Osteoblast (primary cell): ENCODE data around the gene ZSWIM7. TPM values are rescaled to one million over a fixed set of nuclear protein-coding genes. Genes with fewer than 3 reads are reported as not detected.

ENCODE experiments used
- DNase-seq: peaks from one replicate; pipeline ENCODE4 v3.0.0; 2011; ENCODE audit warnings: low spot score, mixed read lengths; ENCODE audit not compliant: insufficient read length; ENCODE audit errors: missing footprints
- H2AFZ ChIP-seq: 2 replicates; pipeline ENCODE4 v1.6.0; 2011; ENCODE audit warnings: mild to moderate bottlenecking, low read length
- H3K27ac ChIP-seq: 2 replicates; pipeline ENCODE4 v1.5.1; 2011; ENCODE audit warnings: mild to moderate bottlenecking, low read depth, low read length, moderate library complexity
- H3K27me3 ChIP-seq: 2 replicates; pipeline ENCODE4 v1.6.0; 2012; ENCODE audit warnings: mild to moderate bottlenecking, control low read depth, inconsistent platforms, low read length, moderate library complexity; ENCODE audit not compliant: insufficient read depth
- H3K36me3 ChIP-seq: 2 replicates; pipeline ENCODE4 v1.5.1; 2011; ENCODE audit warnings: mild to moderate bottlenecking, low read length, control low read depth, moderate library complexity; ENCODE audit not compliant: insufficient read depth
- H3K4me1 ChIP-seq: 2 replicates; pipeline ENCODE4 v1.5.1; 2011; ENCODE audit warnings: mild to moderate bottlenecking, low read length, control low read depth, moderate library complexity; ENCODE audit not compliant: insufficient read depth
- H3K4me2 ChIP-seq: 2 replicates; pipeline ENCODE4 v1.6.0; 2011; ENCODE audit warnings: mild to moderate bottlenecking, low read length; ENCODE audit not compliant: insufficient read depth
- H3K4me3 ChIP-seq: fragments of 200-600 bp; sonication (generic); 3 replicates; pipeline ENCODE4 v1.5.1; 2012; ENCODE audit warnings: mild to moderate bottlenecking, low read length, inconsistent platforms; ENCODE audit not compliant: insufficient read depth
- H3K79me2 ChIP-seq: 2 replicates; pipeline ENCODE4 v1.6.0; 2012; ENCODE audit warnings: mild to moderate bottlenecking, low read length, control low read depth, inconsistent platforms; ENCODE audit not compliant: insufficient read depth
- H3K9me3 ChIP-seq: 2 replicates; pipeline ENCODE4 v1.5.1; 2011; ENCODE audit warnings: low read depth, low read length, control low read depth
- H4K20me1 ChIP-seq: 2 replicates; pipeline ENCODE4 v1.6.0; 2012; ENCODE audit warnings: mild to moderate bottlenecking, low read length, control low read depth; ENCODE audit not compliant: insufficient read depth
- total RNA-seq: library from RNA; depleted of rRNA; stranded (reverse); fragments of >200 nt; gene quantifications from 2 replicates; pipeline ENCODE4 v1.2.3, GENCODE V29; 2012
- TF ChIP-seq, protein P1 (sequence below): IDR thresholded peaks from 2 replicates; pipeline ENCODE4 v1.5.1; 2011; ENCODE audit warnings: mild to moderate bottlenecking, low read depth, low read length, moderate library complexity; ENCODE audit errors: extremely low read depth

Gene ZSWIM7
- total RNA-seq, 1 donor, result 11.6 TPM

DNA sequence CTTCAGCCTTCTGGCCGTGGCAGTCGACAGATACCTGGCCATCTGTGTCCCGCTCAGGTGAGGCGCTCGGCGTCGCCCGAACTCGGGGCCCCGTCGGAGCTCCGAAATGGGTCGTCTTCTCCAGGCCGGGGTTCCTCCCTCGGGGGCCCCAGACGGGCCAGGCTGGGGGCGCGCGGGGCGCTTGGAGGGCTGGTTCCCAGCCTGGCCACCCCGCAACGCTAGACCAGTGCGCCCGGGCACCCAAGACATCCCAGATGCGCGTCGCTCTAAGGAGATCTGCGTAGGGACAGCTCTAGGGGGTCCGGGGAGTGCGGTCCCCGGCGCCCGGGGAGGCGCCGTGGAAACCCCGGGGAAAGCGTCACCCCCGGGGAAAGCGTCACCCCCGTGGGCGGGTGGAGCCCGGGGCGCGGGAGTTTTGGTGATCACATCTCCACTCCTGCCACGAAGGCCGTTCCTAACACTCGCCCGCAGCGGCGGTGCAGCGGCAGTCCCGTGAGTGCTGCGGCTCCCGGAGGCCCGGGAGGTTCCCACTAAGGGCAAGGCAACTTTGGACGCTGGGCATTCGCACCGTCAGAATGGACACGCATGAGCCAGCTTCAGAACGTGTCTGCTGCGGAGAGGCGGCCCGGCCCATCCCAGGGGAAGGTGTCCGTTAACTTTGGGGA lies 53.8 kb downstream of the ZSWIM7 start:
- H3K4me3 ChIP-seq, result peak overlapping the region; percentile 86
- H3K4me2 ChIP-seq, result peak overlapping the region; percentile 98
- DNase-seq, result peak; percentile 93
- H3K27ac ChIP-seq, result peak overlapping the region; percentile 79
- H3K79me2 ChIP-seq, result peaks cover 40% of the 10 kb centered on the region
- no peaks in the 10 kb centered on the region for H3K27me3 ChIP-seq
- H4K20me1 ChIP-seq, result no peaks in the 10 kb centered on the region
- H3K9me3 ChIP-seq, result no peaks in the 10 kb centered on the region
- H3K36me3 ChIP-seq, result no peaks in the 10 kb centered on the region
- H2AFZ ChIP-seq, result peak overlapping the region; percentile 93
- H3K4me1 ChIP-seq, result peaks cover 22% of the 10 kb centered on the region
- TF ChIP-seq, protein P1, sequence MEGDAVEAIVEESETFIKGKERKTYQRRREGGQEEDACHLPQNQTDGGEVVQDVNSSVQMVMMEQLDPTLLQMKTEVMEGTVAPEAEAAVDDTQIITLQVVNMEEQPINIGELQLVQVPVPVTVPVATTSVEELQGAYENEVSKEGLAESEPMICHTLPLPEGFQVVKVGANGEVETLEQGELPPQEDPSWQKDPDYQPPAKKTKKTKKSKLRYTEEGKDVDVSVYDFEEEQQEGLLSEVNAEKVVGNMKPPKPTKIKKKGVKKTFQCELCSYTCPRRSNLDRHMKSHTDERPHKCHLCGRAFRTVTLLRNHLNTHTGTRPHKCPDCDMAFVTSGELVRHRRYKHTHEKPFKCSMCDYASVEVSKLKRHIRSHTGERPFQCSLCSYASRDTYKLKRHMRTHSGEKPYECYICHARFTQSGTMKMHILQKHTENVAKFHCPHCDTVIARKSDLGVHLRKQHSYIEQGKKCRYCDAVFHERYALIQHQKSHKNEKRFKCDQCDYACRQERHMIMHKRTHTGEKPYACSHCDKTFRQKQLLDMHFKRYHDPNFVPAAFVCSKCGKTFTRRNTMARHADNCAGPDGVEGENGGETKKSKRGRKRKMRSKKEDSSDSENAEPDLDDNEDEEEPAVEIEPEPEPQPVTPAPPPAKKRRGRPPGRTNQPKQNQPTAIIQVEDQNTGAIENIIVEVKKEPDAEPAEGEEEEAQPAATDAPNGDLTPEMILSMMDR, result no peak

DNA sequence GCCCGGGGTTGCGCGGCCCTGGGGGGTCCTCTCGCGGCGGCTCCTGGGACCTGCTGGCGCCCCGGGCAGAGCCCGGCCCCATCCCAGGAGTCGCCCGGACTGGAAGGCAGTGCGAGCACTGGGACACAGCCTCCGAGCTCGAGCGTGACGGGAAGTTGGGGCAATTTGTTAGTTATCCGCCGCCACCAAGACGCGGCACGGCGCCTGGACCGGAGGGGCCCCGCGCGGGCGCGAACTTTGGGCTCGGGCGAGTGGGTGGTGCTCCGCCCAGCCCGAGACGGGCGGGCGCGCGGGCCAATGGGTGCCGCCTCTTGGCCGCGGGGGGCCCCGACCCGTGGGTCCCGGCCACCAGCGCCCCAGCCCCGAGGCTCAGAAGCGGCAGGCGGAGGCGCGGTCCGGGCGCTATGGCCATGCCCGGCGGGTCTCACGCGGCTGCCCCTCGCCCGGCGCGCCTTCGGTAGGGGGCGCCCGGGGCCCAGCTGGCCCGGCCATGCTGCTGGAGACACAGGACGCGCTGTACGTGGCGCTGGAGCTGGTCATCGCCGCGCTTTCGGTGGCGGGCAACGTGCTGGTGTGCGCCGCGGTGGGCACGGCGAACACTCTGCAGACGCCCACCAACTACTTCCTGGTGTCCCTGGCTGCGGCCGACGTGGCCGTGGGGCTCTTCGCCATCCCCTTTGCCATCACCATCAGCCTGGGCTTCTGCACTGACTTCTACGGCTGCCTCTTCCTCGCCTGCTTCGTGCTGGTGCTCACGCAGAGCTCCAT lies 54.6 kb downstream of the ZSWIM7 start, which contains the start of gene ADORA2B:
TSS of gene ADORA2B (plus strand) at position 372 of the 768 bp plus-strand sequence. CDS start at position 491, 119 bp downstream.
- H2AFZ ChIP-seq, result peak within 1 kb of the TSS; percentile 93
- peak within 1 kb of the TSS; percentile 86 for H3K4me3 ChIP-seq
- H3K79me2 ChIP-seq, result peaks cover 34% of the 10 kb centered on the region
- H3K9me3 ChIP-seq, result no peaks in the 10 kb centered on the region
- TF ChIP-seq, protein P1, result peak; percentile 26
- H3K27ac ChIP-seq, result peak within 1 kb of the TSS; percentile 79
- peak; percentile 98 for DNase-seq
- peaks cover 22% of the 10 kb centered on the region for H3K4me1 ChIP-seq
- H3K4me2 ChIP-seq, result peak within 1 kb of the TSS; percentile 98
- H4K20me1 ChIP-seq, result no peaks in the 10 kb centered on the region
- no peaks in the 10 kb centered on the region for H3K36me3 ChIP-seq
- no peaks in the 10 kb centered on the region for H3K27me3 ChIP-seq

DNA sequence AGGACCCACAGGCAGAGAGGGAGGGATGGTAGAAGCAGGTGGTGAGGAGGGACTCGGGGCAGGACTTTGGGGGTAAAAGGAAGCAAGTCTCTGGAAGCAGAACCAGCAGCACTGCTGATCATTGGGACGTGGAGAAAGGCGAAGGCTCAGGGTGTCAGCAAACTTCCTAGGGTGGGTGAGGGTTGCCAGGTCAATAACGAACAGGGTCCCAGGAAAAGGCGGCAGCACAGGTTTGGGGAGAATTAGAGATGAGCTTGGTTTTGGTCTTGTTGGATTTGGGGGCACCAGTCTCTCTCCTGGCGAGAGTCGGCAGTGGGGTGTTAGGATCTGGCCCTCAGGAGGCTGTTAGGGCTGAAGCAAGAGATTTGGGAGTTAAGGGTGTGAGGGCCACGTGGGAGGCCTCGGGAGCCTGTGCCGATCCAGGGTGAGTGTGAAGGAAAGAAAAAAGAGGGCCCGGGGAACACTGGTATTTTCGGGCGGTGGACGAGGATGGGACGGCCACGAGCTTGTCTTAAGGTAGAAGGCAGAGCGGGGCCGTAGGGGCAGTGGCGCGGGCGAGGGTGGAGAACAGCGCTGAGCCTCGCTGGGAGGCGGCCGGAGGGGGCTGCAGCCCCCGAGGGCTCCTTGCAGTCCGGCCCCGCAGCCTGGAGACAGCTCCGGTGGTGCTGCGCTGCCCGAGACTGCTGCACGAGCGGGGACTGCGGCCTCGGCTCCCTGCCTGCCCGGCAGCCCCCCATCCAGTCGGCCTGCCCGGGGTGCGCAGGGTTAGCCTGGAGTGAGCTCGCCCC lies 55.3 kb downstream of the ZSWIM7 start:
- Histone ChIP-seq H4K20me1 (no peaks in the 10 kb centered on the region), H3K27me3 (no peaks in the 10 kb centered on the region), H3K27ac (peak overlapping the region; percentile 79), H2AFZ (peak overlapping the region; percentile 93), H3K4me1 (peaks cover 22% of the 10 kb centered on the region), H3K36me3 (no peaks in the 10 kb centered on the region), H3K9me3 (no peaks in the 10 kb centered on the region), H3K4me3 (peak overlapping the region; percentile 86), H3K4me2 (peak overlapping the region; percentile 98), H3K79me2 (peaks cover 30% of the 10 kb centered on the region)
- TF ChIP-seq, protein P1, result no peak
- DNase-seq, result no peak
